Measurements from ENCODE around the gene KLHL17. TPM values are rescaled to one million over a fixed set of nuclear protein-coding genes. Genes with fewer than 3 reads are reported as not detected.

Gene KLHL17
- total RNA-seq, 1 donor from 2014 or later, result 21.1 TPM

- no peak for DNase-seq (ENCODE audit: extremely low read depth, low read depth, low spot score)
Measured at GRCh38 chr1:1013922-1014648, 53.7 kb downstream of the KLHL17 start.

- DNase-seq (ENCODE audit: extremely low read depth, low read depth, low spot score), result no peak
Measured at GRCh38 chr1:1014799-1015681, 54.7 kb downstream of the KLHL17 start.

Other genes with a start within 250 kb of the KLHL17 start
- 2.0 TPM in 1 of 2 replicates, not detected in the other for gene SAMD11, start 36.7 kb upstream of the KLHL17 start, total RNA-seq
- gene NOC2L, start 1.3 kb upstream of the KLHL17 start, total RNA-seq, result 73.8 and 73.9 TPM in 2 replicates
- 1.4 and 2.0 TPM in 2 replicates for gene PLEKHN1, start 5.9 kb downstream of the KLHL17 start, total RNA-seq
- not detected in 2 replicates for gene PERM1, start 21.5 kb downstream of the KLHL17 start, total RNA-seq
- 90.3 and 219 TPM in 2 replicates for gene HES4, start 39.5 kb downstream of the KLHL17 start, total RNA-seq
- gene ISG15, start 52.9 kb downstream of the KLHL17 start, total RNA-seq, result 196 and 518 TPM in 2 replicates
- gene AGRN, start 59.5 kb downstream of the KLHL17 start, total RNA-seq, result 306 and 382 TPM in 2 replicates
- not detected in 2 replicates for gene RNF223, start 113.7 kb downstream of the KLHL17 start, total RNA-seq
- gene C1orf159, start 155.5 kb downstream of the KLHL17 start, total RNA-seq, result 13.5 and 32.1 TPM in 2 replicates
- gene TTLL10, start 213.3 kb downstream of the KLHL17 start, total RNA-seq, result not detected in 2 replicates
- 0.58 TPM in 1 of 2 replicates, not detected in the other for gene TNFRSF18, start 246.0 kb downstream of the KLHL17 start, total RNA-seq